Adipocyte (in vitro differentiated cells): Measurements from ENCODE around the gene SUPT3H.
A peak's percentile ranks its signal among the peaks of the same experiment; 100 is the strongest.
"Not testable (repeated sequence)": the region's sequence is repeated elsewhere in the genome, so short reads cannot be mapped to it uniquely, and the experiment has no call there.

Source experiments
- DNase-seq: peaks from one replicate; pipeline ENCODE4 v3.0.0-alpha.2; 2015; ENCODE audit warnings: low read depth
- H3K27me3 ChIP-seq: replicated peaks from 2 replicates; pipeline ENCODE4 v1.7.0; 2013; ENCODE audit warnings: mild to moderate bottlenecking, low read length, moderate library complexity; ENCODE audit not compliant: control insufficient read depth, insufficient read depth
- H3K36me3 ChIP-seq: 2 replicates; pipeline ENCODE4 v1.7.0; 2013; ENCODE audit warnings: low read length, mild to moderate bottlenecking, moderate library complexity; ENCODE audit not compliant: control insufficient read depth, insufficient read depth, severe bottlenecking
- H3K4me1 ChIP-seq: 2 replicates; pipeline ENCODE4 v1.7.0; 2013; ENCODE audit warnings: mild to moderate bottlenecking, low read length, moderate library complexity; ENCODE audit not compliant: control insufficient read depth, insufficient read depth
- H3K4me3 ChIP-seq: 2 replicates; pipeline ENCODE4 v1.7.0; 2013; ENCODE audit warnings: mild to moderate bottlenecking, low read length, moderate library complexity
- H3K9ac ChIP-seq: 2 replicates; pipeline ENCODE4 v1.7.0; 2013; ENCODE audit warnings: mild to moderate bottlenecking, low read length, moderate library complexity
- H3K9me3 ChIP-seq: 2 replicates; pipeline ENCODE4 v1.7.0; 2013; ENCODE audit warnings: mild to moderate bottlenecking, low read length, moderate library complexity; ENCODE audit not compliant: control insufficient read depth

The SUPT3H gene

DNA sequence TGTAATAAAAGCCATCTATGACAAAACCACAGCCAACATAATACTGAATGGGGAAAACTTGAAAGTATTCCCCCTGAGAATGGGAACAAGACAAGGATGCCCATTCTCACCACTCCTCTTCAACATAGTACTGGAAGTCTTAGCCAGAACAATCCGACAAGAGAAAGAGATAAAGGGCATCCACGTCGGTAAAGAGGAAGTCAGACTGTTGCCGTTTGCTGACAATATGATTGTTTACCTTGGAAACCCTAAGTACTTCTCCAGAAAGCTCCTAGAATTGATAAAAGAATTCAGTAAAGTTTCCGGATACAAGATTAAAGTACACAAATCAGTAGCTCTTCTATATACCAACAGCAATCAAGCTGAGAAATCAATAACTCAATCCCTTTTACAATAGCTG, 63.6 kb downstream of the SUPT3H start:
- H3K4me3 ChIP-seq = no peak overlapping the region
- H3K36me3 ChIP-seq = no peaks in the 10 kb centered on the region
- no peak overlapping the region for H3K9ac ChIP-seq
- H3K9me3 ChIP-seq = peaks cover 5% of the 10 kb centered on the region
- no peaks in the 10 kb centered on the region for H3K27me3 ChIP-seq
- no peaks in the 10 kb centered on the region for H3K4me1 ChIP-seq
- DNase-seq = no peak

DNA sequence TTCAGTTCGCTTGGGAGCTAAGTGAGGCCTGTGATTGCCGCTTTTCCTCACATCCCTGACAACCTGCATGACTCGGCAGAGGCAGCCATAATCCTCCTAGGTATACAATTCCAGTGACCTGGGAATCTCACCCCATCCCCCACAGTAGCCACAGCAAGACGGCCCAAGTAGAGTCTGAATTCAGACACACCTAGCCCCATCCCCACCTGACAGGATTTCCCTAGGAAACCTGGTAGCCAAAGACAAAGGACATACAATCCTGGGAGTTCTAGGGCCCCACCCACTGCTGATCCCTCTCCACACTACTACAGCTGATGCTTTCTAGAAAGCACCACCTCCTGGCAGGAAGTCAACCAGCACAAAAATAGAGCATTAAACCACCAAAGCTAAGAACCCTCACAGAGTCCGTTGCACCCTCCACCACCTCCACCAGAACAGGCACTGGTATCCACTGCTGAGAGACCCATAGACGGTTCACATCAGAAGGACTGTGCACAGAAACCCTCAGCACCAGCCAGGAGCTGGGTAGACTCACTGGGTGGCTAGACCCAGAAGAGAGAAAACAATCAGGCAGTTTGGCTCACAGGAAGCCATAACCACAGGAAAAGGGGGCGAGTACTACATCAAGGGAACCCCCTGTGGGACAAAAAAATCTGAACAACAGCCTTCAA, 67.5 kb downstream of the SUPT3H start:
- Histone ChIP-seq H3K27me3 (no peaks in the 10 kb centered on the region), H3K36me3 (no peaks in the 10 kb centered on the region), H3K4me3 (no peak overlapping the region), H3K4me1 (no peaks in the 10 kb centered on the region), H3K9me3 (no peaks in the 10 kb centered on the region), H3K9ac (no peak overlapping the region)
- DNase-seq = no peak

GRCh38 chr6:45305546-45305945, 72.2 kb downstream of the SUPT3H start:
- Histone ChIP-seq H3K4me3 (no peak overlapping the region), H3K9me3 (no peaks in the 10 kb centered on the region), H3K27me3 (no peaks in the 10 kb centered on the region), H3K36me3 (no peaks in the 10 kb centered on the region), H3K4me1 (peaks cover 6% of the 10 kb centered on the region), H3K9ac (no peak overlapping the region)
- DNase-seq = no peak

DNA sequence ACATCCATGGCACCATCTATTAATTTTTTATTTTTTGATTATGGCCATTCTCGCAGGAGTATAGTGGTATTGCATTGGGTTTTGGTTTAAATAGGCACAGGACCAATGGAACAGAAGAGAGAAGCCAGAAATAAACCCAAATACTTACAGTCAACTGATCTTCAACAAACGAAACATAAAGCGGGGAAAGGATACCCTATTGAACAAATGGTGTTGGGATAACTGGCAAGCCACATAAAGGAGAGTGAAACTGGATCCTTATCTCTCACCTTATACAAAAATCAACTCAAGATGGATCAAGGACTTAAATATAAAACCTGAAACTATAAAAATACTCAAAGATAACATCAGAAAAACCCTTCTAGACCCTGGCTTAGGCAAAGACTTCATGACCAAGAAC, 74.9 kb downstream of the SUPT3H start:
- no peak overlapping the region for H3K9ac ChIP-seq
- peaks cover 6% of the 10 kb centered on the region for H3K4me1 ChIP-seq

GRCh38 chr6:45301348-45302142, 76.2 kb downstream of the SUPT3H start:
- no peak overlapping the region for H3K9ac ChIP-seq
- DNase-seq = no peak
- no peaks in the 10 kb centered on the region for H3K27me3 ChIP-seq

More for the DNA sequence above, 74.9 kb downstream of the SUPT3H start:
- H3K4me3 ChIP-seq = no peak overlapping the region
- H3K36me3 ChIP-seq = no peaks in the 10 kb centered on the region
- H3K27me3 ChIP-seq = no peaks in the 10 kb centered on the region
- DNase-seq = no peak
- no peaks in the 10 kb centered on the region for H3K9me3 ChIP-seq

GRCh38 chr6:45300736-45301135, 77.0 kb downstream of the SUPT3H start:
- no peaks in the 10 kb centered on the region for H3K9me3 ChIP-seq
- H3K9ac ChIP-seq = no peak overlapping the region
- H3K4me1 ChIP-seq = peaks cover 6% of the 10 kb centered on the region
- no peaks in the 10 kb centered on the region for H3K36me3 ChIP-seq
- DNase-seq = no peak
- no peak overlapping the region for H3K4me3 ChIP-seq
- no peaks in the 10 kb centered on the region for H3K27me3 ChIP-seq

More at GRCh38 chr6:45301348-45302142, 76.2 kb downstream of the SUPT3H start:
- Histone ChIP-seq H3K4me1 (peaks cover 6% of the 10 kb centered on the region), H3K4me3 (no peak overlapping the region), H3K36me3 (no peaks in the 10 kb centered on the region), H3K9me3 (no peaks in the 10 kb centered on the region)

DNA sequence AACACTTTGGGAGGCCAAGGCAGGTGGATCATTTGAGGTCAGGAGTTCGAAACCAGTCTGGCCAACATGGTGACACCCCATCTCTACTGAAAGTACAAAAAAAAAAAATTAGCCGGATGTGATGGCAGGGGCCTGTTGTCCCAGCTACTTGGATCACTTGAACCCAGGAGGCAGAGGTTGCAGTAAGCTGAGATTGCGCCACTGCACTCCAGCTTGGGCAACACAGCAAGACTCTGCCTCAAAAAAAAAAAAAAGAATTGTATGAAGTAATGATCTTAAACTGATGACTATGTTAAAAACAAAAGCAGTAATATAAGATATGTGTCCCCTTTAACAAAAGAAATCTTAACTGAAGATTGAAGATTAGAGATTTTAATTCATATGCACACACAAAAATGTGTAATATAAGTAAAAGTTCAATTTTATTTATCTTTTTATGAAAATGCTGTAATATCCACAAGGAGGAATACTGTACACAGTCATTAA, 78.6 kb downstream of the SUPT3H start:
- Histone ChIP-seq H3K9ac (no peak overlapping the region), H3K27me3 (no peaks in the 10 kb centered on the region), H3K4me3 (no peak overlapping the region), H3K36me3 (no peaks in the 10 kb centered on the region), H3K9me3 (no peaks in the 10 kb centered on the region), H3K4me1 (peaks cover 6% of the 10 kb centered on the region)
- DNase-seq = no peak

DNA sequence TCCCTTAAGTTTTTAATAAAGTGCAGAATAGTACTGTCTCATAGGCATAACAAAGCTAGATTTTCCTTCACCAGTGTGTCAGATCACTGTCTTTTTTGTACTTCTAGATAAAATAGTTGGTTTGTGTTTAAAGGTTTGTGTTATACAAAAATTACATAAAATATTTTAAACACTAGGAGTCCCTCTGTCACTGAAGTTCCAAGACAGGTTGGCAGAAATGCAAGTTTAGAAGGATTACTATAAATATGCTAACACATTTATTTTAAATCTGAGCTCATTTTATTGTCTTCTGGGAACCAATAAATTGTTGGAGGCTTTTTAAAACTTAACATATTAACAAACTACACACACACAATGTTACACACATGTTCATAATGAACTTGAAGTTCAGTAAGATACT, 80.4 kb downstream of the SUPT3H start:
- H3K27me3 ChIP-seq = no peaks in the 10 kb centered on the region
- H3K9me3 ChIP-seq = no peaks in the 10 kb centered on the region
- H3K9ac ChIP-seq = no peak overlapping the region
- H3K4me3 ChIP-seq = no peak overlapping the region
- peaks cover 6% of the 10 kb centered on the region for H3K4me1 ChIP-seq
- H3K36me3 ChIP-seq = no peaks in the 10 kb centered on the region
- DNase-seq = peak; percentile 13

DNA sequence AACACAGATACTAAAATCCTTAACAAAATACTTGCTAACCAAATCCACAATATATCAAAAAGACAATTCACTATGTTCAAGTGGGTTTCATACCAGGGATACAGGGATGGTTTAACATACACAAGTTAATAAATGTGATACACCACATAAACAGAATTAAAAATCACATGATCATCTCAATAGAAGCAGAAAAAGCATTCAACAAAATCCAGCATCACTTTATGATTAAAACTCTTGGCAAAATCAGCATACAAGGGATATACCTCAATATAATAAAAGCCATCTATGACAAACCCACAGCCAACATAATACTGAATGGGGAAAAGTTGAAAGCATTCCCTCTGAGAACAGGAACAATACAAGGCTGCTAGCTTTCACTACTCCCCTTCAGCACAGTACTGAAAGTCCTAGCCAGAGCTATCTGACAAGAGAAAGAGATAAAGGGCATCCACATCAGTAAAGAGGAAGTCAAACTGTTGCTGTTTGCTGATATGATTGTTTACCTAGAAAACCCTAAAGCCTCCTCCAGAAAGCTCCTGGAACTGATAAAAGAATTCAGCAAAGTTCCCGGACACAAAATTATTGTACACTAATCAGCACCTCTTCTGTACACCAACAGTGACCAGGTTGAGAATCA, 83.6 kb downstream of the SUPT3H start:
- H3K9ac ChIP-seq, H3K36me3 ChIP-seq, H3K27me3 ChIP-seq, H3K9me3 ChIP-seq, DNase-seq, H3K4me1 ChIP-seq, H3K4me3 ChIP-seq: not testable (repeated sequence)

DNA sequence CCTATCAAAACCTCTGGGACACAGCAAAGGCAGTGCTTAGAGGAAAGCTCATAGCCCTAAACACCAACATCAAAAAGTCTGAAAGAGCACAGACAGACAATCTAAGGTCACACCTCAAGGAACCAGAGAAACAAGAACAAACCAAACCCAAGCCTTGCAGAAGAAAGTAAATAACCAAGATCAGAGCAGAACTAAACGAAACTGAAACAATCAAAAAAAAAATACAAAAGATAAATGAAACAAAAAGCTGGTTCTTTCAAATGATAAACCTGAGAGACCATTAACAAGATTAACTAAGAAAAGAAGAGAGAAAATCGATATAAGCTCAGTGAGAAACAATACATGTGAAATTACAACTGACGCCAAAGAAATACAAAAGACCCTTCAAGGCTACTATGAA, 84.4 kb downstream of the SUPT3H start:
- Histone ChIP-seq H3K27me3 (no peaks in the 10 kb centered on the region), H3K36me3 (no peaks in the 10 kb centered on the region), H3K9ac (no peak overlapping the region), H3K4me1 (no peaks in the 10 kb centered on the region), H3K9me3 (no peaks in the 10 kb centered on the region), H3K4me3 (no peak overlapping the region)
- DNase-seq = no peak

GRCh38 chr6:45289751-45290514, 87.8 kb downstream of the SUPT3H start:
- no peak for DNase-seq
- Histone ChIP-seq H3K36me3 (no peaks in the 10 kb centered on the region), H3K27me3 (no peaks in the 10 kb centered on the region), H3K9me3 (no peaks in the 10 kb centered on the region), H3K9ac (no peak overlapping the region), H3K4me3 (no peak overlapping the region), H3K4me1 (no peaks in the 10 kb centered on the region)
